Nephron progenitor cell (in vitro differentiated cells): ENCODE measurements around the gene TSPO.

ENCODE experiments used
- DNase-seq: peaks from one replicate; pipeline ENCODE4 v3.0.0; 2021
- H3K27ac Mint-ChIP-seq: 2 replicates; pipeline ENCODE4 v1.8.0; 2021; ENCODE audit warnings: mild to moderate bottlenecking, moderate library complexity, mixed read lengths
- H3K27me3 Mint-ChIP-seq: 2 replicates; pipeline ENCODE4 v1.8.0; 2021; ENCODE audit warnings: mild to moderate bottlenecking, low read depth, mixed read lengths; ENCODE audit not compliant: poor library complexity
- H3K36me3 Mint-ChIP-seq: 2 replicates; pipeline ENCODE4 v1.8.0; 2021; ENCODE audit warnings: low read depth, mixed read lengths
- H3K4me1 Mint-ChIP-seq: 2 replicates; pipeline ENCODE4 v1.8.0; 2021; ENCODE audit warnings: mixed read lengths
- H3K4me3 Mint-ChIP-seq: 2 replicates; pipeline ENCODE4 v1.8.0; 2021; ENCODE audit warnings: mild to moderate bottlenecking, moderate library complexity, mixed read lengths
- H3K9me3 Mint-ChIP-seq: 2 replicates; pipeline ENCODE4 v1.8.0; 2021; ENCODE audit warnings: mild to moderate bottlenecking, moderate library complexity, mixed read lengths
- CTCF ChIP-seq: fragments of 200-600 bp; sonication (generic); IDR thresholded peaks from 2 replicates; pipeline ENCODE4 v1.5.0; 2021; ENCODE audit warnings: antibody characterized with exemption

Gene TSPO

GRCh38 chr22:43181321-43182076 lies 30.1 kb downstream of the TSPO start:
- H3K27me3 Mint-ChIP-seq = no peaks in the 10 kb centered on the region
- H3K4me3 Mint-ChIP-seq = no peak overlapping the region
- H3K4me1 Mint-ChIP-seq = peaks cover 25% of the 10 kb centered on the region
- DNase-seq = no peak
- no peak for TF ChIP-seq CTCF
- H3K36me3 Mint-ChIP-seq = peaks cover 57% of the 10 kb centered on the region
- no peaks in the 10 kb centered on the region for H3K9me3 Mint-ChIP-seq
- no peak overlapping the region for H3K27ac Mint-ChIP-seq

- TF ChIP-seq CTCF = no peak
- Mint-ChIP-seq H3K27me3 (no peaks in the 10 kb centered on the region), H3K9me3 (no peaks in the 10 kb centered on the region), H3K4me3 (no peak overlapping the region), H3K36me3 (peaks cover 56% of the 10 kb centered on the region), H3K4me1 (peaks cover 25% of the 10 kb centered on the region), H3K27ac (no peak overlapping the region)
- no peak for DNase-seq
These were observed 30.8 kb downstream of the TSPO start for GRCh38 chr22:43182118-43182517.

GRCh38 chr22:43182726-43183125 lies 31.4 kb downstream of the TSPO start:
- Mint-ChIP-seq H3K36me3 (peaks cover 50% of the 10 kb centered on the region), H3K4me3 (no peak overlapping the region), H3K27me3 (no peaks in the 10 kb centered on the region), H3K9me3 (no peaks in the 10 kb centered on the region), H3K27ac (peak overlapping the region; percentile 51), H3K4me1 (peaks cover 25% of the 10 kb centered on the region)
- TF ChIP-seq CTCF = no peak
- no peak for DNase-seq

GRCh38 chr22:43183496-43184277 lies 32.3 kb downstream of the TSPO start:
- no peak overlapping the region for H3K27ac Mint-ChIP-seq
- H3K9me3 Mint-ChIP-seq = no peaks in the 10 kb centered on the region
- peaks cover 41% of the 10 kb centered on the region for H3K36me3 Mint-ChIP-seq
- no peak overlapping the region for H3K4me3 Mint-ChIP-seq
- TF ChIP-seq CTCF = no peak
- no peaks in the 10 kb centered on the region for H3K27me3 Mint-ChIP-seq
- H3K4me1 Mint-ChIP-seq = peaks cover 25% of the 10 kb centered on the region
- no peak for DNase-seq

GRCh38 chr22:43185860-43186261 lies 34.5 kb downstream of the TSPO start:
- Mint-ChIP-seq H3K36me3 (peaks cover 20% of the 10 kb centered on the region), H3K27me3 (peaks cover 10% of the 10 kb centered on the region), H3K27ac (no peak overlapping the region), H3K4me1 (peaks cover 25% of the 10 kb centered on the region), H3K9me3 (peaks cover 9% of the 10 kb centered on the region), H3K4me3 (peak overlapping the region; percentile 76)
- no peak for TF ChIP-seq CTCF
- peak; percentile 30 for DNase-seq
